Ishikawa (cell line): Measurements from ENCODE around the gene RRAS2.

ENCODE experiments used
- CEBPB ChIP-seq: IDR thresholded peaks from 2 replicates; pipeline ENCODE4 v1.6.1; 2012
- TAF1 ChIP-seq: IDR thresholded peaks from 2 replicates; pipeline ENCODE4 v1.6.1; 2012; ENCODE audit warnings: low read depth, mild to moderate bottlenecking

DNA sequence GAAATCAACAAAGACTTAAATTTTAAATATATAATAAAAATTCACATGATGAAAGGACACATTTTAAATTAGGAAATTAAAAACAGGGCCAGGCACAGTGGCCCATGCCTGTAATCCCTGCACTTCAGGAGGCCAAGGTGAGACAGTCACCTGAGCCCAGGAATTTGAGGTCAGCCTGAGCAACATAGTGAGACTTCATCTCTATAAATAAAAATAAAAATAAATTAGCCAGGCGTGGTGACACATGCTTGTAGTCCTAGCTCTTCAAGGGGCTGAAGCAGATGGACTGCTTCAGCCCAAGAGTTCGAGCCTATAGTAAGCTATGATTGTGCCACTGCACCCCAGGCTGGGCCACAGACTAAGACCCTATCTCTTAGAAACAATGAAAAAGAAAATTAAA lies 29.3 kb downstream of the RRAS2 start:
- TF ChIP-seq CEBPB, result no peak
- TF ChIP-seq TAF1, result no peak
